Central memory CD8-positive, alpha-beta T cell (primary cell): Measurements from ENCODE around the gene MRO.

Experiments used
- ATAC-seq: fragments of 150-1000 bp; cut with Tn5 transposase; replicated peaks from 2 replicates; pipeline ENCODE4 v1.10.0; 2022; ENCODE audit warnings: mild to moderate bottlenecking, moderate FRiP score, moderate number of reproducible peaks; ENCODE audit not compliant: poor library complexity, severe bottlenecking; ENCODE audit errors: extremely low read depth
- DNase-seq, 2 donors: peaks; one replicate each; pipeline ENCODE4 v3.0.0; 2021; ENCODE audit warnings: low spot score in 2 of 2
- H3K27ac Mint-ChIP-seq: one replicate; pipeline ENCODE4 v1.8.0; 2022; ENCODE audit warnings: low read depth, mild to moderate bottlenecking, moderate library complexity, mixed read lengths
- H3K27me3 Mint-ChIP-seq: one replicate; pipeline ENCODE4 v1.8.0; 2022; ENCODE audit warnings: mixed read lengths
- H3K36me3 Mint-ChIP-seq: one replicate; pipeline ENCODE4 v1.8.0; 2022; ENCODE audit warnings: mild to moderate bottlenecking, moderate library complexity, mixed read lengths; ENCODE audit not compliant: insufficient read depth
- H3K4me1 Mint-ChIP-seq: one replicate; pipeline ENCODE4 v1.8.0; 2022; ENCODE audit warnings: mixed read lengths
- H3K4me3 Mint-ChIP-seq: one replicate; pipeline ENCODE4 v1.8.0; 2022; ENCODE audit warnings: mild to moderate bottlenecking, moderate library complexity, mixed read lengths
- H3K9me3 Mint-ChIP-seq: one replicate; pipeline ENCODE4 v1.8.0; 2022; ENCODE audit warnings: mixed read lengths

MRO gene

GRCh38 chr18:50826027-50826426 lies 6.2 kb upstream of the MRO start:
- H3K9me3 Mint-ChIP-seq = no peaks in the 10 kb centered on the region
- no peak for ATAC-seq
- DNase-seq = no peak
- H3K36me3 Mint-ChIP-seq = no peaks in the 10 kb centered on the region
- no peaks in the 10 kb centered on the region for H3K4me1 Mint-ChIP-seq
- no peaks in the 10 kb centered on the region for H3K27me3 Mint-ChIP-seq
- no peak overlapping the region for H3K4me3 Mint-ChIP-seq
- H3K27ac Mint-ChIP-seq = no peak overlapping the region

- DNase-seq (no peak), ATAC-seq (no peak)
- no peaks in the 10 kb centered on the region for H3K27me3 Mint-ChIP-seq
- no peaks in the 10 kb centered on the region for H3K4me1 Mint-ChIP-seq
- no peak overlapping the region for H3K4me3 Mint-ChIP-seq
- no peaks in the 10 kb centered on the region for H3K9me3 Mint-ChIP-seq
- H3K36me3 Mint-ChIP-seq = no peaks in the 10 kb centered on the region
- no peak overlapping the region for H3K27ac Mint-ChIP-seq
Observed at GRCh38 chr18:50825621-50826020, 5.8 kb upstream of the MRO start.

DNA sequence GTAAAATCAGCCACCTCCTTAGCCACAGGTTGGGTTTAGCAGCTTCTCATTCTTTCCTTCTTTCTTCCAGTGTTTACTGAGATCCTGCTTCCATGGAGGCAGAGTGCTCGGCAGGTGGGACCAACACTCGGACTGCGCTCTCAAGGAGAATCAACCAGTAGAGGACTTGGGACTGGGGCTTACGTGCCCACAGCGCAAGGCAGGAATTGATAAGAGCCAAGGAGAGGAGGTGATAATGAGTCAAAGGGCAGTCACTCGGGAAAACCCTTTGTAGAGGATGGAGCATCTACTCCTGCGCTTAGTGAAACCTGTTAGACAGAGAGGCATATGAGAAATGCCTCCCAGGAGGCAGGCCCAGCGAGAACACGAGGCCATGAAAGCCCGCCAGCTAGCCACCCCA lies 2.9 kb upstream of the MRO start:
- Mint-ChIP-seq H3K27ac (no peak overlapping the region), H3K4me1 (no peaks in the 10 kb centered on the region), H3K27me3 (no peaks in the 10 kb centered on the region), H3K9me3 (no peaks in the 10 kb centered on the region), H3K4me3 (no peak overlapping the region), H3K36me3 (no peaks in the 10 kb centered on the region)
- ATAC-seq (no peak), DNase-seq (no peak)

DNA sequence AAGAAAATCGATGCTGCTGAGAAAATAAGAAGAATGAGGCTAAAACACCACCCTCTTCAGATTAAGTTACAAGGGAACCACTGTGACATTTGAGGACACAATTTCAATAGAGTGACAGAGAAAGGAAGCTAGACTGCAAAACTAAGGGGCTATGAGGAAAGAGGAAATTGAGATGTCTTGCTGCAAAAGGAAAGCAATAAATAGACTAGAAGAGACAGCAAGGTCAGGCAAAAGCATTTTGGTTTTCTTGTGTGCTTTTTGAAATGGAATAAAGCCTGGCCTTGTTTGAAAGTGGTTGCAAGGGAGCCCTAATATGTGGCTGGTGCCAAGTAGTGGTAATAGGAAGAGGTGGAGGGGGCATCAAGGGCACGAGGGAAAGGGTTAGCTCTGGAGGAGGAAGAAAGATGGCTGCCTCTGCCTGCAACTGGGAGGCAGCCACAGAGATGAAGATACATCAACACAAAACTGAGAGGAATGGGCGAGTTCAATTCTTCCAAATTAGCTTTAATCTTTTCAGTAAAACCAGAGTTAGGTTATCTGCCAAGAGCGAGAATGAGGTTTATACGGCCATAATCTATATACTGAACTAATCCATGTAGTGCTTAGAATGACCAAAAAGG lies 1.2 kb upstream of the MRO start:
- Mint-ChIP-seq H3K27ac (no peak overlapping the region), H3K9me3 (no peaks in the 10 kb centered on the region), H3K27me3 (no peaks in the 10 kb centered on the region), H3K4me3 (no peak overlapping the region), H3K36me3 (no peaks in the 10 kb centered on the region), H3K4me1 (no peaks in the 10 kb centered on the region)
- DNase-seq = no peak
- no peak for ATAC-seq

DNA sequence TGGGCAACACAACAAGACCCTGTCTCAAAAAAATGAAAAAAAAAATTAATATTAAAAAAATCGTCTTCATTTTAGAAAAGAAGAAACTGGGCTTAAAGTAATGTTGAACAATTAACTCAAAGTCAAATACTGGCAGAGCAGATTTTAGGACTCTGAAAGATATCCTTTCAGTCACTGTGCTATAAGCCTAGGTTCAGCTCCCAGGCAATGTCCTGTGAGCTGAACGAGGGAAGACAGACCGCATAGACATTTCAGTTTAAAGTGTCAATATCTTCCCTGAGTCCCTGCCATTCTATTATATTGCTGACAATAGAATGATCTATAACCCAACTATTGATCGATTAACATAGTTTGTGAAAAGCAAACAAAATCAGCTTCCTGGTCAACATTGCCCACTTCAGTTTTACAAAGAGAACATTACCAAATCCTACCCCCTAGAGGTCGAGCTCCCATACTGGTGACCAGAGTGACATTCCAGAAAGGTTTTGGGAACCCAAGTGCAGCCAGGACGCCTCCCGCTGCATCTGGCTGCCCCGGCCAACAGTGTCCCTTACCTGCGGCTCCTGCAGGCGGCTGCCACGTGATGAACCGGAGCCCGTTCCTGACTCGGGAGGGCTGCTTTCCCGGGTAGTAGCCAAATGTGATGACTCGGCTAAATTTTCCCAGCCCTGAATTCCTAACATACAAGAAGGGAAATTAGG lies 639 bp downstream of the MRO start:
- Mint-ChIP-seq H3K4me1 (no peaks in the 10 kb centered on the region), H3K4me3 (no peak overlapping the region), H3K27ac (no peak overlapping the region), H3K36me3 (no peaks in the 10 kb centered on the region), H3K27me3 (peaks cover 16% of the 10 kb centered on the region), H3K9me3 (no peaks in the 10 kb centered on the region)
- ATAC-seq = no peak
- DNase-seq = no peak

- H3K9me3 Mint-ChIP-seq = no peaks in the 10 kb centered on the region
- no peak for DNase-seq
- no peak overlapping the region for H3K27ac Mint-ChIP-seq
- H3K4me1 Mint-ChIP-seq = no peaks in the 10 kb centered on the region
- ATAC-seq = no peak
- no peaks in the 10 kb centered on the region for H3K36me3 Mint-ChIP-seq
- H3K4me3 Mint-ChIP-seq = no peak overlapping the region
- H3K27me3 Mint-ChIP-seq = peaks cover 25% of the 10 kb centered on the region
Observed at GRCh38 chr18:50816419-50817166, 3.2 kb downstream of the MRO start.

DNA sequence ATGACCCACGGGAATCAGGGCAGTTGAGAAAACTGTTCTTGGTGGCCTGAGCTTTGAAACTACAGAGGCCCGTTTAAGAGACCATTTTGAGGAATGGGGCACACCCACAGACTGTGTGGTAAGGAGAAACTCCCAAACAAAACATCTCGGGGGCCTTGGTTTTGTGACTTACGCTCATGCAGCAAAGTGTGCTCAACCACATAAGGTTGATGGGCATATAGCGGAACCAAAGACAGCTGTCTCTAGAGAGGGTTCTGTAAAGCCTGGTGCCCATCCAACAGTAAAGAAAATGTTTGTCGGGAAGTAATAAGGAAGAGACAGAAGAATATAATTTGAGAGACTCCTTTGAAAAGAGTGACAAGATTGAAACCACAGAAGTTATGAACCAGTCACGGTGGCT lies 5.4 kb downstream of the MRO start:
- Mint-ChIP-seq H3K4me1 (no peaks in the 10 kb centered on the region), H3K36me3 (no peaks in the 10 kb centered on the region), H3K9me3 (no peaks in the 10 kb centered on the region), H3K27ac (no peak overlapping the region), H3K4me3 (no peak overlapping the region), H3K27me3 (peaks cover 25% of the 10 kb centered on the region)
- no peak for DNase-seq
- ATAC-seq = no peak

DNA sequence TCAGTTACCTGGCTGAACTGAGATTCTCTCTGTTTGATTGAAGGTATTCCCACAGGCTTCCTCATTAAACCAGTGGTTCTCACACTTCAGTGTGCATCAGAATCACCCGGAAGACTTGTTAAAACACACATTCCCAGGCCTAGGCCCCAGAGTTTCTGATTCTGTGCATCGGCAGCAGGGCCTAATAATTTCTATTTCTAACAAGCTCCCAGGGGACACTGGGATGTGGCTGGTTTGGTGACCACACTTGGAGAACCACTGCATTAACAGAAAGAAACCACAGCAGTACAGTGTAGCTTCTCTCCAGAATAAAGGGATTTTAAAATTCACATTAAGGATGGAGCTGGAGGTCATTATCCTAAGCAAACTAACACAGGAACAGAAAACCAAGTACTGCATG lies 6.5 kb downstream of the MRO start:
- Mint-ChIP-seq H3K9me3 (no peaks in the 10 kb centered on the region), H3K27ac (no peak overlapping the region), H3K36me3 (no peaks in the 10 kb centered on the region), H3K4me3 (no peak overlapping the region), H3K4me1 (no peaks in the 10 kb centered on the region), H3K27me3 (peaks cover 25% of the 10 kb centered on the region)
- no peak for DNase-seq
- ATAC-seq = no peak

GRCh38 chr18:50812834-50813233 lies 7.0 kb downstream of the MRO start:
- Mint-ChIP-seq H3K9me3 (no peaks in the 10 kb centered on the region), H3K27ac (no peak overlapping the region), H3K4me1 (no peaks in the 10 kb centered on the region), H3K27me3 (peaks cover 25% of the 10 kb centered on the region), H3K4me3 (no peak overlapping the region), H3K36me3 (no peaks in the 10 kb centered on the region)
- DNase-seq (no peak), ATAC-seq (no peak)

DNA sequence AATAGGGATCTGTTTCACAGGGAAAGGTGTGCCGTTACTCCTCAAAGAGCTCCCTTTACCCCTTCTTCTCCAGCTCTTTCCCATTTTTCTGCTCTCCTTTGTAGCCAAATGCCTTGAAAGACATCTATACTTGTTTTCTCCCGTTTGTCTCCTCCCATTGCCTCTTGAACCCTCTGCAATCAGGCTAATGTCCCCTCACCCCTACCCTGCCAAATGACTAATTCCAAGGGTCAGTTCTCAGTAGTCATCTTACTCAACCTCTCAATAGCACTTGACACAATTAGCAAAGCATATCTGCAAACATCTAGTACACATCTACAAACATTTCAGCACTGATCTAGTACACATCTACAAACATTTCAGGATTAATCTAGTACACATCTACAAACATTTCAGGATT lies 12.6 kb downstream of the MRO start:
- Mint-ChIP-seq H3K27ac (no peak overlapping the region), H3K4me3 (no peak overlapping the region), H3K36me3 (no peaks in the 10 kb centered on the region), H3K9me3 (no peaks in the 10 kb centered on the region), H3K4me1 (no peaks in the 10 kb centered on the region), H3K27me3 (peaks cover 20% of the 10 kb centered on the region)
- DNase-seq (no peak), ATAC-seq (no peak)

DNA sequence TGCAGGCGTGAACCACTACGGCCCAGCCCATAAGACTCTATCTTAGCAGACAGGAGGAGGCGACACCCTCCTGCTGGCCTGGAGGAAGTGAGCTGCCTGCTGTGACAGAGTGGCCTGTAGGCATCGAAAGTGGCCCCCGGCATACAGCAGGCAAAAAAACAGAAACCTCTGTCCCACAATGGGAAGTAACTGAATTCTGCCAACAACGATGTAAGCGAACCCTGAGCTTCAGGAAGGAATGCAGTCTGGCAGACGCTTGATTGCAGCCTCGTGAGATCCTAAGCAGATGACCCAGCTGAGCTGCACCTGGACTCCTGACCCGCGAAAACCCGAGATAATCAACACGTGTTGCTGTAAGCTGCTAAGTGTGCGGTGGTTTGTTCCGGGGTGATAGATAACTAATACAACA lies 13.6 kb downstream of the MRO start:
- Mint-ChIP-seq H3K9me3 (no peaks in the 10 kb centered on the region), H3K27me3 (peaks cover 23% of the 10 kb centered on the region), H3K27ac (no peak overlapping the region), H3K36me3 (no peaks in the 10 kb centered on the region), H3K4me3 (no peak overlapping the region), H3K4me1 (no peaks in the 10 kb centered on the region)
- ATAC-seq (no peak), DNase-seq (no peak)

DNA sequence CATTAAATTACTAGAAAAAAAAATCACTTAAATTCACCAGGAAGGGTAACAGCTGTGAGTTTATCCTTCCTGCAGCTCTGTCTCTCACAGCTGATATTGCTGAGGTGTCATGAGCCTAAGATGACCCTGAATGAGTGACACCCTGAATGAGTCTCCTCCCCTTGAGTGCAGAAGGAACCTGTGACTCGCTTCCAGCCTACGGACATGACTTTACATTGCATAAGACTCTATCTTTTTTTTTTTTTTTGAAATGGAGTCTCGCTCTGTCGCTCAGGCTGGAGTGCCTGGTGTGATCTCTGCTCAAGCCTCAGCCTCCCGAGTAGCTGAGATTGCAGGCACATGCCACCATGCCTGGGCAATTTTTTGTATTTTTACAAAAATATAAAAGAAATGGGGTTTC lies 14.1 kb downstream of the MRO start:
- Mint-ChIP-seq H3K27me3 (peaks cover 28% of the 10 kb centered on the region), H3K27ac (no peak overlapping the region), H3K4me1 (no peaks in the 10 kb centered on the region), H3K9me3 (no peaks in the 10 kb centered on the region), H3K36me3 (no peaks in the 10 kb centered on the region), H3K4me3 (no peak overlapping the region)
- no peak for ATAC-seq
- no peak for DNase-seq

DNA sequence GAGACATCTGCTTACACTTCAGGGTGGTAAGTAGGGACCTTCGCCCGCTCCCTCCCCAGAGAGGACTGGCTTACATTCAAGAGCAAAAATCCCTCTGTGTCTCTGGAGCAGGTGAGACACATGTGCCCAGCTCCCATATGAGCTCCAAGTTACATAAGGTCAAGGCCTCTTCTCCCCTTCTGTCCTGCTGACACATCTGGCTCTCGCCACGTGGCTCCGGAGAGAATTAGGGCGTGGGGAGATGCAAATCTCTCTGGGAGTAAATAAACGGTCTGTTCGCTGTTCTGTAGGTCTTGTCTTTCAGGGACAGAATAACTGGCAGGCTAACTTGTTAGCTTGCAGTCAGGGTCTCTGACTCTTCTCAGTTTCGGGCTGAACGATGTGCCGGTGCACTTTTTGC lies 16.2 kb downstream of the MRO start:
- Mint-ChIP-seq H3K27me3 (peaks cover 33% of the 10 kb centered on the region), H3K4me1 (no peaks in the 10 kb centered on the region), H3K9me3 (no peaks in the 10 kb centered on the region), H3K36me3 (no peaks in the 10 kb centered on the region), H3K27ac (no peak overlapping the region), H3K4me3 (no peak overlapping the region)
- ATAC-seq (no peak), DNase-seq (no peak)
